Stimulated activated CD4-positive, alpha-beta T cell treated with anti-CD3 and anti-CD28 coated beads, Interleukin-1b, Interleukin-23, amount 100 ng/mL, for 24 hours (primary cell): ENCODE data around the gene UTP25.

Experiments
- DNase-seq, 4 experiments: peaks; one replicate each; pipeline ENCODE4 v3.0.0-alpha.2; 2020; ENCODE audit warnings: low read depth in 4 of 4, low spot score in 1 of 4

Gene UTP25

DNA sequence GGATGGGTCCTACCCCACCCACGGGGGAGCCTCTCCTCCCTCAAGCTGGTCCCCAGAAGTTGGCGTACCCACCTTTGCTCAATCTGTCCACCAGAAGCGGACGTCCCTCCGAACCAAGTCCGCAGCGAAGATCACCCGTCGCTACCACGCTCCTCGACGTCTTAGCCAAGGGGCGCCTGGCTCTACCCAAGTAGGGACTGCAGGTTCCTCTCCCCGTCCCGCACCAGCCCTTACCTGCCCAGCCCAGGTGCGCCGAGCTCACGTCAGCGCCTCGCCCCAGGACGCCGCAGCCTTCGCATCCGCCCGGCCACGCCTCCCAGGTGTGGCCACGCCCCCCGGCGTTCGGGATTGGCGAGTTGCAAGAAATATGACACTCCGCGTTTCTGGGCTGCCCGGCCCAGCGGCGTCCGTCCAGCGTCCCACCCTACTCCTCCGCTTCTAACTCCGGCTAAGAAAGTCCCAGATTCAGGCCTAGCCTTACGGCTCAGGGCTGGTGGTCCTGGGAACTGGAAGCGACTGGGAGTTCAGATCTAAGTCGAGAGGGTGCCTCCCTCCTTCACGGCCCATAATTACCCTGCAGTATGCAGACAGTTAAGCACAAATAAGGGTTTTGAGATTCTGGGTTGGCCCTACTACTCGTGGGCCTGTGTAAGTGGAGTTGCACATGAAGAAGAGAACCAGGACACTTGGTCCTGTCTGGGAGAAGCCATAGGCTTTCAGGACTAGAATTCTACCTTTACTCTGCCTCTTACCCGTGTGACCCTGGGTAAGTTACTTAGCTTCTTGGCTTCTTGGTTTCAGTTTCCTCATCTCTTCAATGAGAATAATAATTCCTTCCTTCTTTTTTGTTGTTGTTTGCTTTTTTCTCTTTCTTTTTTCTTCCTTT is 21.7 kb upstream of the UTP25 start, which contains the start of gene IRF6:
Gene IRF6 (minus strand): TSS at position 268 of the 886 bp plus-strand sequence. CDS start 4,729 bp downstream, outside the sequence.
- DNase-seq = peak in 3 of 4 experiments; percentile 20 to 42 (median 42)

GRCh38 chr1:209807509-209807908 is 20.3 kb upstream of the UTP25 start:
- no peak for DNase-seq

- no peak for DNase-seq
These were observed 19.7 kb upstream of the UTP25 start for GRCh38 chr1:209808059-209808581.

DNA sequence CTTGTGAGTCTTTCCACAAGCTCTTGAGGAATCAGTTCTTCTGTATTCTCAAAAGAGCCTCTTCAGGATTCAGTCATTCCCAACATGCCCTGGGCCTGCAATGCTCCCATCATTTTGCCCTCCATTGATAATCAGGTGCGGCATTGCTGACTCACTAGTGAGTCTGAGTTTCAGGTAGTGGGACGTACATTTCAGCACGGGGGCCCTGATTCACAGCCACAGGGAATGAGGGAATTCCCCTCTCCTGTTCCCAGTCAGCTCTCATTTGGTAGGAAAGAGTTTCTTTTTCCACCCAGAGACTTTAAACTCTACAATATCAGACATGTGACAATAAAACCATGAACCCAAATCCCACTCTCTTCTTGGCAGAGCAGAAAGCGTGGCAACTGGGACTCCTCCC is 18.2 kb upstream of the UTP25 start:
- no peak for DNase-seq

DNA sequence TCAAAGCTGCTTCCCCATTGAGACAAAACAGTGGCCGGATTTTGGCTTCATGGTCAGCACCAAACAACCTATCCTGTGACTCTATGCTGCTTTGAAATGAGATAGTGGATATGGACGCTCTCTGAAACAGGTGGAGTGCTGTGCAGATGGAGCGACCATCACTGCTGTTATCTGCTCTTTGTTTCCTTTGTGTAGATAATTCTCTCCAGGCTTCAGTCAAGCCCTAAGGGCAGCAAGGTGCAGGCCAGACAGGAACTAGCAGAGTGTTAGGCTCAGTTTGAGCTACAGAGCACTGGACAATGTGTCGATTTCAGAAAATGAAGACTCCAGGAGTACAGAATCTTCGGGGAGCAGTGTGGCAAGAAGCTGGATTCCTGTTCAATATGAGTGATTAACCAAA is 17.0 kb upstream of the UTP25 start:
- DNase-seq = no peak

- DNase-seq = no peak
These were observed 13.9 kb upstream of the UTP25 start for GRCh38 chr1:209813902-209814301.

GRCh38 chr1:209815490-209815889 is 12.3 kb upstream of the UTP25 start:
- DNase-seq = no peak

DNA sequence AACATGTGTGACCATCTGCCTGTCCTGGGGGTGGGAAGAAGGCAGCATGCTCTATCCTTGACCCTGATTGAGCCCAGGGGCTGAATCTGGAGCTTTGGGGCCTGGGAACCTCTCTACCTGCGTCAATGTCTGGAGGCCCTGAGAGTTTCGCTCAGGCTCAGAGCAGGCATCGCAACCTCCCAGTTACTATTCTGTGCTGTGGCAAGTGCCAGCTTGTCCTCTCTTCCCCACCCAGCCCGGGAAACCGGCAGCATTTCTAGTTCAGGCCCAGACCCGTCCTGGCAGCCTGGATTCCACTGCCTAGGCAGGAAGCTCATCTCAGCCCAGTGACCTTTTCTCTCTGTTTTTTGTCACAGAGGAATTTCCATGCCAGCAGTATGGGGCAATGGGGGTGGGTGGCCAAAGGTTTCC is 11.8 kb upstream of the UTP25 start:
- no peak for DNase-seq

DNA sequence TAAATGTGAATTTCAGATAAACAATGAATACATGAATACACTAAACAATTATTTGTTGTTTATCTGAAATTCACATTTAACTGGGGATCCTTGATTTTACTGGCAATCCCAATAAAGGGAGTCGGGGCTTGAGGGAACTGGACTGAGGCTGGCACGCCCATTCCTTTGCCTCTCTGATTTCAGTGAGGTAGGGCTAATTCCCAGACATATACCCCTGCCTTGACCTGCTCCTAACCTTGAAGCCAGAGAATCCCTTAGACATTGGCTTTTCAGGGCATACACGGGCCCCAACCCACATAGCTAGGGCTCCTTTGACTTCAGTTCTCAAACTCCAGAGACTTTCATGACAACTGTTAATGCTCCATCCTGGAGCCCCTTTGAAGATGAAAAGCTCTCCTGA is 10.8 kb upstream of the UTP25 start:
- no peak for DNase-seq

DNA sequence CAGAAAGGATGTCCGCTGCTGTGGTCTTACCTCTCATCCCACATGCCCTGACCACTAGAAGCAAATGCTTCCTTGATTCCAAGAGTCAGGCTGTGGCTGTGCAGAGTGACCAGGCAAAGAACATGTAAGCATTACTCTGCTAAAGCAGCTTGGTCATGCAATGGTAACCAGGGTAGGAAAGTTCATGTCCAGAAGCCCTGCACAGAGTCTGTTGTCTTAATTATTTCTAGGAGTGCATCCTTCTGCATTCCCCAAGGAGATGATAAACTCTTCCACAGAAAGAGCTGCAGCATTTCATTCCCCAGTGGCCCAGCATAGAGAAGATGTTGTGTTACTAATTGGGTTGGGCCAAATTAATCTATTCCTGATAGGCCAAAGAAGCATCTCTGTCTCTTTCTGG is 10.1 kb upstream of the UTP25 start:
- no peak for DNase-seq

DNA sequence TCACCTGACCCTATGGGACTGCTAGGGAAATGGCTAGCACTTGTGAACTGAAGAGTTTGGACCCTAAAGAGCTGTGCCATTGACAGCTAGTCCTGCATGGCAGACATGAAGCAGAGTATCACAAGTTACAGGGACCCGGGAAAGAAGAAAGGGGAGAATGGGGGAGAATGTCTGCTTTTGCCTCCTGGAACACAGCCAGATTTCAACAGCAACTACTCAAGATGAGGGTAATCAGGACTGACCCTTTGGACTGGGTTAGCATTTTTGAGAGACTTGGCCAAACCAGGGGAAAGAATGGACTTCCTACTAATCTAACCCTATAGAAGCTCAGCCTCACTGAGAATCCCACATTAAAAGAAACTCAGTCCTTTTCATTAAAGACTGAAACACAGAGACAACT is 8.7 kb upstream of the UTP25 start:
- DNase-seq = no peak

- DNase-seq = no peak
These were observed 6.8 kb upstream of the UTP25 start for GRCh38 chr1:209820986-209821385.

DNA sequence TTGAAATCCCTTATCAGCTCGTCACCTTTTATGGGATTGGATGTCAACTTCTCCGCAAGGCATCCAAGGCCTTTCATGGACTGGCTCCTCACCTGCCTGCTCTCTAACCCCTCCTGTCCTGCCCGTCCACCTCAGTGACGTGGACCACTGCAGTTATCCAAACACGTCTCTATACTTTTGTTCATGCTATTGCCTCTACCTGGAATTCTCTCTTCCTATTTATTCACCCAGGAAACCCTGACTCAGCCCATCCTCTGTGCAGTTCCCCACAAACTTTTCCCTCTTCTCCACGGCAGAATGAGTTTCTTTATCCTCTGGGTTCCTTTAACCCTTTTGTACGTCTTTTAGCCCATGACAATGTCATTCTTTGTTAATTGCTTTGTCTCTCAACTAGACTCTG is 5.1 kb upstream of the UTP25 start:
- no peak for DNase-seq

GRCh38 chr1:209823143-209824041 is 4.4 kb upstream of the UTP25 start:
- no peak for DNase-seq

DNA sequence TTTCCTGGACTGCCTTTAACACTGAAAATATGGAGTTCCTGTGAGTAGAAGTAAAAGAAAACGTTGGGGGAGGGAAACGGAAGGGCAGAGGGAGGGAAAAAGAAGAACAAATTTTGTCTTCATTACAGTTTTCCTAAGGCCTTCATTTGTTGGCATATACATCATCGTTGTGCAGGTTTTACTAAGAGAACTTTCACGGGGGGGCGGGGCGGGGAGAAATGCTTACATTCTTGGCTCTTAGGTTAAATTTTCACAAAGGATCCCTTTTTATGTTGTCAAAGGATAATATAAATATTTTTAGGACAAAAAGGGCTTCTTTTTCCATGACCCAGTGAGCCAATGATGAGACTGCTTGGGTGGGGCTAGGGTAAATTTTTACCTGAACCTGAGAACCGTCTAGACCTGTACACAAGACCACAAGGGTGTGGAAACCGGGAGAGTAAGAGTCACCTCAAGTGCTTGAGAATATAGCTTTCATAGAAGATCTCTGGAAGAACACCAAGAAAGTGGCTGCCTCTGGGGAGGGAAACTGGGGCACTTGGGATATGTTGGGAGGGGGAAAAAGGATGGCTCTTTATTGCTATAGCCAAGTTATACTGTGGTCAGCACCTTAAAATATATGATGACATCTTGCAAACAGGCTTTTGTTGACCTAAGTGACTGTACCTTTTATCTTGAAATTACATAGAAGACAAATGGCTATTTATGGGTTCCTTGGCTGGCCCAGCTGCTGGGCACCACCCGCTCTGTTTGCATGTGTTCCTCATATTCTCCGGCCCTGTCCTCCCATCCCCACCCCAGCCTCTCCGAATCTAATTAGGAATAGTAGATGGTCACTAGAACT is 2.0 kb upstream of the UTP25 start:
- no peak for DNase-seq

GRCh38 chr1:209829716-209830115 is 1.9 kb downstream of the UTP25 start:
- DNase-seq = no peak

DNA sequence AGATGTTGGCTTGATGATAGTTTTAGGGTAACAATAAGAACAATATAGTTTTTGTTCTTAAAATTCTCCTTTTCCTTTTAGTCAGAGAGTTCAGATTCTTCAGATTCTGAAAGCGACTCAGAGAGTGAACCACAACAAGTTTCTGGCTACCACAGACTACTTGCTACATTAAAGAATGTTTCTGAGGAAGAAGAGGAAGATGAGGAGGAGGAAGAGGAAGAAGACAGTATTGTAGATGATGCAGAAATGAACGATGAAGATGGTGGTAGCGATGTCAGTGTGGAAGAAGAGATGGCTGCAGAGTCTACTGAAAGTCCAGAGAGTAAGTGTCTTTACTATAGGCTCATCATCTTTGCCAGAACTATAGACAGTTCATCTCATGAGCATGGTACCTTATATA is 3.0 kb downstream of the UTP25 start:
- no peak for DNase-seq

GRCh38 chr1:209831615-209832014 is 3.8 kb downstream of the UTP25 start:
- DNase-seq = no peak

DNA sequence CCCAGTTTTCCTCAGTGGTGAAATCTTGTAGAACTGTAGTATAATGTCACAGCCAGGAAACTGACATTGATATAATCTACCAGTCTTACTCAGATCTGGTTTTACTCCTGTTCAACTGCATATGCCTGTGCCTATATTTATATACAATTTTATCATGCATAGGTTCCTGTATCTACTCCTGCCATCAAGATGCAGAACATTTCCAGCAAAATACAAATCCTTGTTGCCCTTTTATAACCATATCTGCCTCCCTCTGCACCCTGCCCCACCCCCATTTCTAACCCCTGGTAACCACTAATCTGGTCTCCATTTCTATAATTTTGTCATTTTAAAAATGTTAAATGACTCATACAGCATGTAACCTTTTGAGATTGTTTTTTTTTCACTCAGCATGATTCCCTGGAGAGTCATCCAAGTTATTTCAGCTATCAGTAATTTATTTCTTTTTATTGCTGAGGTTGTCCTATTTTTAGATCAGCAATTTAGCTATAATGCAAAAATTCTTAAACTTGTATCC is 8.1 kb downstream of the UTP25 start:
- DNase-seq = peak in 1 of 4 experiments; percentile 32

DNA sequence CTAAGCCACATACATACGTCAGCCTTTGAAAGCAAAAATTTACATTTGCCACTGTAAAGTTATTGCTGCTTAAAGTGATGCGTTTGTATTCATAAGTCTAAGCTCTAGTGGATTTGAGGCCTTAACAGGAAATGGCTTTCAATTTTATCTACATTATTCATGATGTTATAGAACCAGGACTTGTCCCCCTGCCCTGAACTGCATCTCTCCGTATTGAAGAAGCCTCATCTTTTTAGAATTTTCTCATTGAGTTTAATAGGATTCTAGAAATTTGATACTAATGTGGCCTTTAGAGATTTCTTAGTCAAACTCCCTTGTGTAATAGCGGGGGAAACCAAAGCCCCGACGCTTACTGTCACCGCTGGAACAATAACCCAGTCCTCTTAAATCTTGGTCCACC is 9.9 kb downstream of the UTP25 start:
- no peak for DNase-seq

DNA sequence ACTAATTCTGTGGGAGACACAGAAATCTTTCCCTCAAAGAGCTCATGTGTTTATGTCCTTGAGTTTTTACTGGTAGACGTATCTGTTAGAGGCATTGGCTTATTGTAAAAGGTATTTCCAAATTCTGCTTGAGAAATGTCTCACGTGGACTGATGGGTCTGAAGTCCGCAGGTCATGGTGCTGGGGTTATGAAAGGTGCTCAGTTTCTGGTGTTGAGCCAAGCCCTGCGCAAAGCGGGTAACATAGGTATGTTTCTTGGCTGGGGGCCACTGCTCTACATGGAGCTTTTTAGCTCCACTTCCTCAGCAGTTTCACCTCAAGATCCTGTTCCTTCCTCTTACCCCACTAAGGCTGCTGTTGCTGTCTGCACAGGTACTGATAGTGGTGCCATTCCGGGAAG is 10.8 kb downstream of the UTP25 start:
- no peak for DNase-seq
